H9 (cell line): ENCODE data around the gene STXBP6. TPM values are rescaled to one million over a fixed set of nuclear protein-coding genes. Genes with fewer than 3 reads are reported as not detected.

Experiments used
- DNase-seq: peaks from one replicate; pipeline ENCODE4 v3.0.0-alpha.2; 2017
- H2AFZ ChIP-seq: one replicate; pipeline ENCODE4 v1.6.1; 2013; ENCODE audit warnings: mild to moderate bottlenecking, low read length, control low read depth, moderate library complexity
- H2AK5ac ChIP-seq: 2 replicates; pipeline ENCODE4 v1.6.1; 2013; ENCODE audit warnings: low read length, control low read depth, mixed read lengths; ENCODE audit not compliant: insufficient read length
- H2BK120ac ChIP-seq: one replicate; pipeline ENCODE4 v1.6.1; 2013; ENCODE audit warnings: low read depth, mild to moderate bottlenecking, low read length, control low read depth, inconsistent platforms; ENCODE audit not compliant: poor library complexity, severe bottlenecking
- H2BK12ac ChIP-seq: 2 replicates; pipeline ENCODE4 v1.6.1; 2013; ENCODE audit warnings: low read length, control low read depth, mixed read lengths, low read depth; ENCODE audit not compliant: insufficient read length
- H2BK15ac ChIP-seq: 2 replicates; pipeline ENCODE4 v1.6.1; 2013; ENCODE audit warnings: low read depth, low read length, control low read depth
- H2BK20ac ChIP-seq: one replicate; pipeline ENCODE4 v1.6.1; 2013; ENCODE audit warnings: low read depth, mild to moderate bottlenecking, low read length, control low read depth, inconsistent platforms; ENCODE audit not compliant: poor library complexity, severe bottlenecking
- H2BK5ac ChIP-seq: 2 replicates; pipeline ENCODE4 v1.6.1; 2013; ENCODE audit warnings: low read length, control low read depth, mixed read lengths; ENCODE audit not compliant: insufficient read length
- H3K14ac ChIP-seq: 2 replicates; pipeline ENCODE4 v1.6.1; 2013; ENCODE audit warnings: low read length, control low read depth; ENCODE audit not compliant: insufficient read depth
- H3K18ac ChIP-seq: 2 replicates; pipeline ENCODE4 v1.6.1; 2013; ENCODE audit warnings: low read depth, mild to moderate bottlenecking, mixed read lengths, low read length, control low read depth; ENCODE audit not compliant: insufficient read length
- H3K23ac ChIP-seq: 2 replicates; pipeline ENCODE4 v1.6.1; 2013; ENCODE audit warnings: low read length, control low read depth, mixed read lengths, low read depth; ENCODE audit not compliant: insufficient read length
- H3K23me2 ChIP-seq: 2 replicates; pipeline ENCODE4 v1.6.1; 2013; ENCODE audit warnings: low read depth, mild to moderate bottlenecking, mixed read lengths, low read length, control low read depth; ENCODE audit not compliant: insufficient read length, poor library complexity, severe bottlenecking
- H3K27ac ChIP-seq: 2 replicates; pipeline ENCODE4 v1.5.1; 2013; ENCODE audit warnings: low read length, control low read depth, mixed read lengths, low read depth; ENCODE audit not compliant: insufficient read length
- H3K27me3 ChIP-seq: 2 replicates; pipeline ENCODE4 v1.6.1; 2013; ENCODE audit warnings: low read length, control low read depth, inconsistent platforms; ENCODE audit not compliant: insufficient read depth
- H3K4ac ChIP-seq: 2 replicates; pipeline ENCODE4 v1.6.1; 2013; ENCODE audit warnings: low read depth, mild to moderate bottlenecking, control low read depth, inconsistent platforms, low read length, moderate library complexity
- H3K4me1 ChIP-seq: 2 replicates; pipeline ENCODE4 v1.6.1; 2013; ENCODE audit warnings: low read length, control low read depth, inconsistent platforms; ENCODE audit not compliant: insufficient read depth
- H3K4me2 ChIP-seq: 2 replicates; pipeline ENCODE4 v1.6.1; 2013; ENCODE audit warnings: low read length, control low read depth, mixed read lengths; ENCODE audit not compliant: insufficient read length, insufficient read depth
- H3K56ac ChIP-seq: 2 replicates; pipeline ENCODE4 v1.6.1; 2013; ENCODE audit warnings: low read depth, mild to moderate bottlenecking, mixed read lengths, low read length, control low read depth; ENCODE audit not compliant: insufficient read length
- H3K79me1 ChIP-seq: 2 replicates; pipeline ENCODE4 v1.6.1; 2013; ENCODE audit warnings: low read depth, mild to moderate bottlenecking, moderate library complexity, low read length, control low read depth, inconsistent platforms; ENCODE audit not compliant: insufficient read depth, poor library complexity, severe bottlenecking
- H3K79me2 ChIP-seq: 2 replicates; pipeline ENCODE4 v1.6.1; 2013; ENCODE audit warnings: low read length, control low read depth, inconsistent platforms; ENCODE audit not compliant: insufficient read depth
- H3K9ac ChIP-seq: 2 replicates; pipeline ENCODE4 v1.6.1; 2013; ENCODE audit warnings: low read length, control low read depth, mixed read lengths; ENCODE audit not compliant: insufficient read length; ENCODE audit errors: extremely low read depth
- H3K9me3 ChIP-seq: one replicate; pipeline ENCODE4 v1.6.1; 2013; ENCODE audit warnings: low read depth, low read length, inconsistent platforms; ENCODE audit not compliant: control insufficient read depth
- H3T11ph ChIP-seq: one replicate; pipeline ENCODE4 v1.6.1; 2013; ENCODE audit warnings: mild to moderate bottlenecking, low read length, control low read depth, inconsistent platforms
- H4K20me1 ChIP-seq: one replicate; pipeline ENCODE4 v1.6.1; 2013; ENCODE audit not compliant: control insufficient read depth, insufficient read length, insufficient read depth
- H4K5ac ChIP-seq: 2 replicates; pipeline ENCODE4 v1.6.1; 2013; ENCODE audit warnings: low read depth, mild to moderate bottlenecking, mixed read lengths, low read length, control low read depth; ENCODE audit not compliant: insufficient read length
- H4K8ac ChIP-seq: replicated peaks from 2 replicates; pipeline ENCODE4 v1.6.1; 2013; ENCODE audit warnings: low read length, control low read depth, mixed read lengths, low read depth; ENCODE audit not compliant: insufficient read length
- H4K91ac ChIP-seq: 2 replicates; pipeline ENCODE4 v1.6.1; 2013; ENCODE audit warnings: low read depth, mild to moderate bottlenecking, moderate library complexity, mixed read lengths, low read length, control low read depth; ENCODE audit not compliant: insufficient read length
- H3K27ac Mint-ChIP-seq, 3 experiments: 2 replicates in 2 of 3; 3 replicates in 1 of 3; pipeline ENCODE4 v1.8.0; 2020 to 2021; ENCODE audit warnings: mixed read lengths in 3 of 3, mild to moderate bottlenecking in 1 of 3, moderate library complexity in 1 of 3
- H3K27me3 Mint-ChIP-seq: 2 replicates; pipeline ENCODE4 v1.8.0; 2021; ENCODE audit warnings: low read depth, mild to moderate bottlenecking, moderate library complexity, mixed read lengths
- H3K36me3 Mint-ChIP-seq, 3 experiments: 2 replicates in 2 of 3; 3 replicates in 1 of 3; pipeline ENCODE4 v1.8.0; 2020 to 2021; ENCODE audit warnings: low read depth in 3 of 3, mixed read lengths in 3 of 3; ENCODE audit not compliant: insufficient read depth in 1 of 3
- H3K4me1 Mint-ChIP-seq, 2 experiments: 2 replicates each; pipeline ENCODE4 v1.8.0; 2020; ENCODE audit warnings: mixed read lengths in 2 of 2
- H3K4me3 Mint-ChIP-seq, 2 experiments: 2 replicates in 1 of 2; 3 replicates in 1 of 2; pipeline ENCODE4 v1.8.0; 2020 to 2021; ENCODE audit warnings: mild to moderate bottlenecking in 2 of 2, mixed read lengths in 2 of 2, moderate library complexity in 1 of 2
- H3K9me3 Mint-ChIP-seq, 2 experiments: 2 replicates in 1 of 2; 3 replicates in 1 of 2; pipeline ENCODE4 v1.8.0; 2020; ENCODE audit warnings: mild to moderate bottlenecking in 2 of 2, mixed read lengths in 2 of 2, moderate library complexity in 1 of 2
- total RNA-seq: library from RNA; stranded (reverse); gene quantifications from 2 replicates; pipeline ENCODE4 v1.2.1, GENCODE V29; 2021
- TF ChIP-seq, protein P1 (sequence below): fragments of 200-600 bp; sonication (generic); conservative IDR thresholded peaks from 3 replicates; pipeline ENCODE4 v1.8.0; 2021; ENCODE audit warnings: antibody characterized with exemption, mild to moderate bottlenecking

The STXBP6 gene
- total RNA-seq, 1 experiment from 2014 or later: 3.6 TPM

DNA sequence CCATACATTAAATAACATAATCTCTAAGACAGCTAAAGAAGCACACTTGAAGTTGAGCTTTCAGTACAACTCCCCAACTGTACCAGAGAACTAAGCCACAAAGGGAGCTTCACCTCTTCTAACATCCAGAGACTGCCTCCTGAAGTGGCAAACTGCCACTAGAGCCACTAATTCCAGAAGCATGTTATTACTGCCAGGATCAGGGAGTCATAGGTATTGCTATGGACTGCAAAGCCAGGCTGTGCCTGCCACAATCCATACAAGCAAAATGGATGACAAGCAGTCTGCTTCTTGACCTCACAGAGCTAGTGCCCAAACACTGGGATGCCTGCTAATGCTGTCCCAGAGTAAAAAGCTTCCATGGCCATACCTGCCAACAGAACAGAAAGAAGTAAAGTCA lies 160.1 kb downstream of the STXBP6 start:
- H2BK120ac ChIP-seq: no peak overlapping the region
- H4K5ac ChIP-seq: no peak overlapping the region
- H3K79me2 ChIP-seq: no peaks in the 10 kb centered on the region
- H3K23ac ChIP-seq: no peak overlapping the region
- Mint-ChIP-seq H3K4me1 (peaks cover 4 to 8% of the 10 kb centered on the region in 2 experiments; a peak in 1 of 4 replicates), H3K4me3 (no peak overlapping the region), H3K27ac (no peak overlapping the region), H3K27me3 (no peaks in the 10 kb centered on the region), H3K9me3 (peaks cover 3 to 11% of the 10 kb centered on the region in 2 experiments; a peak in 3 of 5 replicates), H3K36me3 (peaks cover 0 to 3% (median 0%) of the 10 kb centered on the region in 3 experiments; a peak in 2 of 7 replicates)
- H4K91ac ChIP-seq: no peak overlapping the region
- H3K27ac ChIP-seq: no peak overlapping the region
- no peaks in the 10 kb centered on the region for H3K4me1 ChIP-seq
- no peaks in the 10 kb centered on the region for H3K79me1 ChIP-seq
- H2AFZ ChIP-seq: no peak overlapping the region
- H2BK15ac ChIP-seq: no peak overlapping the region
- no peak overlapping the region for H2BK12ac ChIP-seq
- H3K4ac ChIP-seq: no peak overlapping the region
- no peak overlapping the region for H3K56ac ChIP-seq
- H3K14ac ChIP-seq: no peak overlapping the region
- no peak overlapping the region for H3T11ph ChIP-seq
- H3K23me2 ChIP-seq: no peaks in the 10 kb centered on the region
- H4K8ac ChIP-seq: no peak overlapping the region
- H4K20me1 ChIP-seq: no peaks in the 10 kb centered on the region
- no peak overlapping the region for H2AK5ac ChIP-seq
- no peaks in the 10 kb centered on the region for H3K9me3 ChIP-seq
- H3K18ac ChIP-seq: no peak overlapping the region
- no peak overlapping the region for H3K4me2 ChIP-seq
- TF ChIP-seq, protein P1, sequence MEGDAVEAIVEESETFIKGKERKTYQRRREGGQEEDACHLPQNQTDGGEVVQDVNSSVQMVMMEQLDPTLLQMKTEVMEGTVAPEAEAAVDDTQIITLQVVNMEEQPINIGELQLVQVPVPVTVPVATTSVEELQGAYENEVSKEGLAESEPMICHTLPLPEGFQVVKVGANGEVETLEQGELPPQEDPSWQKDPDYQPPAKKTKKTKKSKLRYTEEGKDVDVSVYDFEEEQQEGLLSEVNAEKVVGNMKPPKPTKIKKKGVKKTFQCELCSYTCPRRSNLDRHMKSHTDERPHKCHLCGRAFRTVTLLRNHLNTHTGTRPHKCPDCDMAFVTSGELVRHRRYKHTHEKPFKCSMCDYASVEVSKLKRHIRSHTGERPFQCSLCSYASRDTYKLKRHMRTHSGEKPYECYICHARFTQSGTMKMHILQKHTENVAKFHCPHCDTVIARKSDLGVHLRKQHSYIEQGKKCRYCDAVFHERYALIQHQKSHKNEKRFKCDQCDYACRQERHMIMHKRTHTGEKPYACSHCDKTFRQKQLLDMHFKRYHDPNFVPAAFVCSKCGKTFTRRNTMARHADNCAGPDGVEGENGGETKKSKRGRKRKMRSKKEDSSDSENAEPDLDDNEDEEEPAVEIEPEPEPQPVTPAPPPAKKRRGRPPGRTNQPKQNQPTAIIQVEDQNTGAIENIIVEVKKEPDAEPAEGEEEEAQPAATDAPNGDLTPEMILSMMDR: no peak
- no peak overlapping the region for H2BK5ac ChIP-seq
- H2BK20ac ChIP-seq: no peak overlapping the region
- H3K27me3 ChIP-seq: no peaks in the 10 kb centered on the region
- H3K9ac ChIP-seq: no peak overlapping the region
- no peak for DNase-seq
